H9 (cell line): ENCODE data around the gene ACTN4. TPM values are rescaled to one million over a fixed set of nuclear protein-coding genes. Genes with fewer than 3 reads are reported as not detected.

ENCODE experiments used
- DNase-seq: peaks from one replicate; pipeline ENCODE4 v3.0.0-alpha.2; 2017
- H2AFZ ChIP-seq: one replicate; pipeline ENCODE4 v1.6.1; 2013; ENCODE audit warnings: mild to moderate bottlenecking, low read length, control low read depth, moderate library complexity
- H2AK5ac ChIP-seq: 2 replicates; pipeline ENCODE4 v1.6.1; 2013; ENCODE audit warnings: low read length, control low read depth, mixed read lengths; ENCODE audit not compliant: insufficient read length
- H2BK120ac ChIP-seq: one replicate; pipeline ENCODE4 v1.6.1; 2013; ENCODE audit warnings: low read depth, mild to moderate bottlenecking, low read length, control low read depth, inconsistent platforms; ENCODE audit not compliant: poor library complexity, severe bottlenecking
- H2BK12ac ChIP-seq: 2 replicates; pipeline ENCODE4 v1.6.1; 2013; ENCODE audit warnings: low read length, control low read depth, mixed read lengths, low read depth; ENCODE audit not compliant: insufficient read length
- H2BK15ac ChIP-seq: 2 replicates; pipeline ENCODE4 v1.6.1; 2013; ENCODE audit warnings: low read depth, low read length, control low read depth
- H2BK20ac ChIP-seq: one replicate; pipeline ENCODE4 v1.6.1; 2013; ENCODE audit warnings: low read depth, mild to moderate bottlenecking, low read length, control low read depth, inconsistent platforms; ENCODE audit not compliant: poor library complexity, severe bottlenecking
- H2BK5ac ChIP-seq: 2 replicates; pipeline ENCODE4 v1.6.1; 2013; ENCODE audit warnings: low read length, control low read depth, mixed read lengths; ENCODE audit not compliant: insufficient read length
- H3K14ac ChIP-seq: 2 replicates; pipeline ENCODE4 v1.6.1; 2013; ENCODE audit warnings: low read length, control low read depth; ENCODE audit not compliant: insufficient read depth
- H3K18ac ChIP-seq: 2 replicates; pipeline ENCODE4 v1.6.1; 2013; ENCODE audit warnings: low read depth, mild to moderate bottlenecking, mixed read lengths, low read length, control low read depth; ENCODE audit not compliant: insufficient read length
- H3K23ac ChIP-seq: 2 replicates; pipeline ENCODE4 v1.6.1; 2013; ENCODE audit warnings: low read length, control low read depth, mixed read lengths, low read depth; ENCODE audit not compliant: insufficient read length
- H3K23me2 ChIP-seq: 2 replicates; pipeline ENCODE4 v1.6.1; 2013; ENCODE audit warnings: low read depth, mild to moderate bottlenecking, mixed read lengths, low read length, control low read depth; ENCODE audit not compliant: insufficient read length, poor library complexity, severe bottlenecking
- H3K27ac ChIP-seq: 2 replicates; pipeline ENCODE4 v1.5.1; 2013; ENCODE audit warnings: low read length, control low read depth, mixed read lengths, low read depth; ENCODE audit not compliant: insufficient read length
- H3K27me3 ChIP-seq: 2 replicates; pipeline ENCODE4 v1.6.1; 2013; ENCODE audit warnings: low read length, control low read depth, inconsistent platforms; ENCODE audit not compliant: insufficient read depth
- H3K4ac ChIP-seq: 2 replicates; pipeline ENCODE4 v1.6.1; 2013; ENCODE audit warnings: low read depth, mild to moderate bottlenecking, control low read depth, inconsistent platforms, low read length, moderate library complexity
- H3K4me1 ChIP-seq: 2 replicates; pipeline ENCODE4 v1.6.1; 2013; ENCODE audit warnings: low read length, control low read depth, inconsistent platforms; ENCODE audit not compliant: insufficient read depth
- H3K4me2 ChIP-seq: 2 replicates; pipeline ENCODE4 v1.6.1; 2013; ENCODE audit warnings: low read length, control low read depth, mixed read lengths; ENCODE audit not compliant: insufficient read length, insufficient read depth
- H3K56ac ChIP-seq: 2 replicates; pipeline ENCODE4 v1.6.1; 2013; ENCODE audit warnings: low read depth, mild to moderate bottlenecking, mixed read lengths, low read length, control low read depth; ENCODE audit not compliant: insufficient read length
- H3K79me1 ChIP-seq: 2 replicates; pipeline ENCODE4 v1.6.1; 2013; ENCODE audit warnings: low read depth, mild to moderate bottlenecking, moderate library complexity, low read length, control low read depth, inconsistent platforms; ENCODE audit not compliant: insufficient read depth, poor library complexity, severe bottlenecking
- H3K79me2 ChIP-seq: 2 replicates; pipeline ENCODE4 v1.6.1; 2013; ENCODE audit warnings: low read length, control low read depth, inconsistent platforms; ENCODE audit not compliant: insufficient read depth
- H3K9ac ChIP-seq: 2 replicates; pipeline ENCODE4 v1.6.1; 2013; ENCODE audit warnings: low read length, control low read depth, mixed read lengths; ENCODE audit not compliant: insufficient read length; ENCODE audit errors: extremely low read depth
- H3K9me3 ChIP-seq: one replicate; pipeline ENCODE4 v1.6.1; 2013; ENCODE audit warnings: low read depth, low read length, inconsistent platforms; ENCODE audit not compliant: control insufficient read depth
- H3T11ph ChIP-seq: one replicate; pipeline ENCODE4 v1.6.1; 2013; ENCODE audit warnings: mild to moderate bottlenecking, low read length, control low read depth, inconsistent platforms
- H4K20me1 ChIP-seq: one replicate; pipeline ENCODE4 v1.6.1; 2013; ENCODE audit not compliant: control insufficient read depth, insufficient read length, insufficient read depth
- H4K5ac ChIP-seq: 2 replicates; pipeline ENCODE4 v1.6.1; 2013; ENCODE audit warnings: low read depth, mild to moderate bottlenecking, mixed read lengths, low read length, control low read depth; ENCODE audit not compliant: insufficient read length
- H4K8ac ChIP-seq: replicated peaks from 2 replicates; pipeline ENCODE4 v1.6.1; 2013; ENCODE audit warnings: low read length, control low read depth, mixed read lengths, low read depth; ENCODE audit not compliant: insufficient read length
- H4K91ac ChIP-seq: 2 replicates; pipeline ENCODE4 v1.6.1; 2013; ENCODE audit warnings: low read depth, mild to moderate bottlenecking, moderate library complexity, mixed read lengths, low read length, control low read depth; ENCODE audit not compliant: insufficient read length
- H3K27ac Mint-ChIP-seq, 3 experiments: 2 replicates in 2 of 3; 3 replicates in 1 of 3; pipeline ENCODE4 v1.8.0; 2020 to 2021; ENCODE audit warnings: mixed read lengths in 3 of 3, mild to moderate bottlenecking in 1 of 3, moderate library complexity in 1 of 3
- H3K27me3 Mint-ChIP-seq: 2 replicates; pipeline ENCODE4 v1.8.0; 2021; ENCODE audit warnings: low read depth, mild to moderate bottlenecking, moderate library complexity, mixed read lengths
- H3K36me3 Mint-ChIP-seq, 3 experiments: 2 replicates in 2 of 3; 3 replicates in 1 of 3; pipeline ENCODE4 v1.8.0; 2020 to 2021; ENCODE audit warnings: low read depth in 3 of 3, mixed read lengths in 3 of 3; ENCODE audit not compliant: insufficient read depth in 1 of 3
- H3K4me1 Mint-ChIP-seq, 2 experiments: 2 replicates each; pipeline ENCODE4 v1.8.0; 2020; ENCODE audit warnings: mixed read lengths in 2 of 2
- H3K4me3 Mint-ChIP-seq, 2 experiments: 2 replicates in 1 of 2; 3 replicates in 1 of 2; pipeline ENCODE4 v1.8.0; 2020 to 2021; ENCODE audit warnings: mild to moderate bottlenecking in 2 of 2, mixed read lengths in 2 of 2, moderate library complexity in 1 of 2
- H3K9me3 Mint-ChIP-seq, 2 experiments: 2 replicates in 1 of 2; 3 replicates in 1 of 2; pipeline ENCODE4 v1.8.0; 2020; ENCODE audit warnings: mild to moderate bottlenecking in 2 of 2, mixed read lengths in 2 of 2, moderate library complexity in 1 of 2
- CTCF ChIP-seq: fragments of 200-600 bp; sonication (generic); conservative IDR thresholded peaks from 3 replicates; pipeline ENCODE4 v1.8.0; 2021; ENCODE audit warnings: antibody characterized with exemption, mild to moderate bottlenecking
- WGBS: extraction: QIAGEN DNeasy Blood & Tissue Kit; methylation state at CpG from one replicate; pipeline ENCODE4 v1.1.7; 2013; ENCODE audit warnings: missing lambda C conversion rate, low lambda C conversion rate, mixed read lengths; ENCODE audit not compliant: insufficient read length; ENCODE audit errors: extremely low coverage; 5-methylcytosine and 5-hydroxymethylcytosine counted together
- total RNA-seq: library from RNA; stranded (reverse); gene quantifications from 2 replicates; pipeline ENCODE4 v1.2.1, GENCODE V29; 2021

Gene ACTN4
- total RNA-seq, 1 experiment from 2014 or later: 369 TPM

DNA sequence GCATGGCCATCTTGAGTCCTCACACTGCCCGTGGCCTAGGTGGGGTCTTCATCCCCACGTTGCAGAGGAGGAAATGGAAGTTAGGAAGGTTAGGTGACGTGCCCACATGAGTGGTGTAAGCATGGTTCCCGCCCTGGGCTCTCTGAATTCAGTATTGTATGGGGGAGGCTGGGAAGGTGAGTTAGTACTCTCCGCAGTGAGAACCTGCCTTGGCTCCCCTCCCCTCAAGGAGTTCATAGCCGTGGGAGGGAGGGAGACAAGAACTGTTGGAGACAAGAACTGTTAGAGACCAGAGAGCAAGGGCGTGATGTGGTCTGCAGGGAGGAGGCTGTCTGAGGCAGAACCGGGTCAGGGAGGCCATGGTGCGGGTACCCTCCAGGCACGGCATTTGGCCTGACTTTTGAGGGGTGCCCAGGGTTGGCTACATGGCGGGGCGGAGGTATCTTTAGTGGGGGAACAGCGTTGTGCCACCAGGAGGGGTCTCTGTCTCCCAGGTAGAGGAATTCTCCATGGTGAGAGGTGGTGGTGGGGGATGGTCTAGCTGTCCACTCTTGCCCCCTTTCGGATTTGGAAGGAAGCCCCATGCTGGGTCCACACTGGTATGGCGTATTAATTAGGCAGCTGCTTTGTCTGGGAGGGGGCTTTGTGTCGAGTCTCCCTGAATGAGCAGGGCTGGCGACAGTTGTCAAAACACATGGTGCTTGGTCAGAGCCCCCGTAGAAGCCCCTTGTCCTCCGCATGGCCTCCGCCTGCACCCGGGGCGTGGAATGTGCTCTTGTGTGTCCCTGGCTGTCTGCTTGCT lies 51.0 kb downstream of the ACTN4 start:
- no peak overlapping the region; a peak in 1 of 5 replicates for H3K4me3 Mint-ChIP-seq
- Histone ChIP-seq H2BK12ac (no peak overlapping the region), H3T11ph (no peak overlapping the region), H3K4me2 (no peak overlapping the region), H4K91ac (no peak overlapping the region), H4K5ac (no peak overlapping the region), H3K14ac (no peak overlapping the region; the same call in 1 of the 2 replicates), H2BK15ac (no peak overlapping the region), H2BK5ac (no peak overlapping the region), H3K4me1 (peaks cover 4% of the 10 kb centered on the region; the same call in 1 of the 2 replicates), H2BK120ac (no peak overlapping the region), H3K27me3 (no peaks in the 10 kb centered on the region), H4K8ac (no peak overlapping the region), H3K79me2 (peaks cover 18% of the 10 kb centered on the region; the same call in 1 of the 2 replicates), H3K18ac (no peak overlapping the region), H3K9me3 (no peaks in the 10 kb centered on the region), H2AFZ (no peak overlapping the region), H3K23me2 (no peaks in the 10 kb centered on the region), H3K79me1 (peaks cover 2% of the 10 kb centered on the region), H3K56ac (no peak overlapping the region), H3K9ac (no peak overlapping the region), H4K20me1 (no peaks in the 10 kb centered on the region), H2BK20ac (no peak overlapping the region), H3K23ac (no peak overlapping the region), H3K27ac (no peak overlapping the region), H3K4ac (no peak overlapping the region), H2AK5ac (no peak overlapping the region)
- H3K27ac Mint-ChIP-seq: peak overlapping the region; percentile 81 to 94 (median 92)
- DNase-seq: no peak
- WGBS: no CpG with 5 or more reads among the region's 22 CpGs
- H3K4me1 Mint-ChIP-seq: peaks cover 34 to 41% of the 10 kb centered on the region in 2 experiments
- TF ChIP-seq CTCF: peak; percentile 19; the same call in 1 of the 3 replicates
- H3K9me3 Mint-ChIP-seq: no peaks in the 10 kb centered on the region
- H3K36me3 Mint-ChIP-seq: peaks cover 12 to 50% (median 32%) of the 10 kb centered on the region in 3 experiments; a peak in 6 of 7 replicates
- no peaks in the 10 kb centered on the region; the same call in 1 of the 2 replicates for H3K27me3 Mint-ChIP-seq
